Dedifferentiated amniotic fluid mesenchymal stem cell (primary cell): ENCODE data around the gene SELENOK.

ENCODE experiments used
- DNase-seq: peaks from one replicate; pipeline ENCODE4 v3.0.0-alpha.2; 2016; ENCODE audit errors: extremely low spot score

SELENOK gene

GRCh38 chr3:53843195-53844177 lies 48.2 kb downstream of the SELENOK start:
- DNase-seq = no peak

- no peak for DNase-seq
Measured at GRCh38 chr3:53842436-53843194, 49.0 kb downstream of the SELENOK start.

- DNase-seq = no peak
Measured at GRCh38 chr3:53841296-53841695, 50.4 kb downstream of the SELENOK start.

- DNase-seq = no peak
Measured at GRCh38 chr3:53837331-53837730, 54.3 kb downstream of the SELENOK start.

- DNase-seq = no peak
Measured at GRCh38 chr3:53836084-53836872, 55.4 kb downstream of the SELENOK start.

GRCh38 chr3:53835257-53835656 lies 56.4 kb downstream of the SELENOK start:
- no peak for DNase-seq

- DNase-seq = no peak
Measured at GRCh38 chr3:53834429-53835095, 57.1 kb downstream of the SELENOK start.
